Gastrocnemius medialis (tissue), 4 donors: ENCODE measurements around the gene ATXN10.

Experiments used
- CTCF ChIP-seq, 5 experiments: fragments of 450-650 bp in 3 of 5; fragments of 200-600 bp in 2 of 5; sonication (generic) in 2 of 5; IDR thresholded peaks in 4 of 5; conservative IDR thresholded peaks in 1 of 5; 1 replicate in 4 of 5; 2 replicates in 1 of 5; pipeline ENCODE4 v1.5.1; 2016 to 2019; ENCODE audit warnings: antibody characterized with exemption in 5 of 5, mild to moderate bottlenecking in 3 of 5, moderate library complexity in 3 of 5
- POLR2A ChIP-seq, 2 donors: fragments of 450-650 bp; IDR thresholded peaks; one replicate each; pipeline ENCODE4 v1.6.1; 2017; ENCODE audit warnings: antibody characterized with exemption in 2 of 2, mild to moderate bottlenecking in 2 of 2, moderate library complexity in 2 of 2

GRCh38 chr22:45866646-45867117 is 195.0 kb downstream of the ATXN10 start:
- TF ChIP-seq CTCF (IDR thresholded peaks at IDR 0.05 in 4 of 5, conservative IDR thresholded peaks at IDR 0.05 in 1 of 5) (no peak), POLR2A (IDR thresholded peaks at IDR 0.05) (no peak)
